Measurements from ENCODE around the gene FGG.

The FGG gene

DNA sequence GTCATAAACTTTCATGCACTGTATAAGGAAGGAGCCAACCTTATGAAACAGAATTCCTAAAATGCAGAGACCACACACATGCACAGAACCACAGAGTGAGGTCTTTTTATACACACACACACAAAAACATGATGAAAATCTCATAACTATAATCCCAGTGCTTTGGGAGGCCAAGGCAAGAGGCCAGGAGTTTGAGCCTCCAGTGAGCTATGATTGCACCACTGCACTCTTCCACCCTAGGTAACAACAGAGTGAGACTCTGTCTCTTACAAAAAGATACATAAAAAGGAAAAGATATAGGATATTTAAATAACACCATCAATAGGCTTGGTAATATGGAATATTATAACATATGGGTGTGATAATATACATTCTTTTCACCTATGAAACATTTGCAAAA, 32.5 kb downstream of the FGG start:
- Histone ChIP-seq H3K4me1 (ENCODE audit: insufficient read depth, low read length) (no peaks in the 10 kb centered on the region), H3K9me3 (ENCODE audit: insufficient read depth, low read depth, low read length) (no peaks in the 10 kb centered on the region), H3K4me3 (ENCODE audit: low read length) (no peak overlapping the region), H3K27me3 (ENCODE audit: insufficient read depth, low read length) (no peaks in the 10 kb centered on the region), H3K36me3 (ENCODE audit: insufficient read depth, low read depth, low read length) (no peaks in the 10 kb centered on the region), H3K9ac (ENCODE audit: low read depth, low read length) (no peak overlapping the region), H3K27ac (ENCODE audit: low read length) (no peak overlapping the region)

DNA sequence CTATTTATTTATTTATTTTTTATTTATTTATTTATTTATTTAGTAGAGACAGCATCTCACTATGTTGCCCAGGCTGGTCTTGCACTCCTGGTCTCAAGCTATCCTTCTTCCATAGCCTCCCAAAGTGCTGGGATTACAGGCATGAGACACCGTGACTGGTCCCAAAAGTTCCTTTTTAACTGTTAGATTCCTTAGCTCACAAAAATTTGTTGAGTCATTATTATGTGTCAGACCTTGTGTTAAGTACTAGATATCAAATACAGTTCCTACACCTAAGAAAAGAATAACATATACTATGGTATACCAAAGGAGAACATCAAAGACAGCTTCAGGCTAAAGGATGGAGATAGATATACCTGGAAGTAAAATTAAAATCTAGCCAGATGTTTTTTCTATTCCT, 33.5 kb downstream of the FGG start:
- no peak overlapping the region for H3K9ac ChIP-seq (ENCODE audit: low read depth, low read length)
- no peaks in the 10 kb centered on the region for H3K27me3 ChIP-seq (ENCODE audit: insufficient read depth, low read length)

DNA sequence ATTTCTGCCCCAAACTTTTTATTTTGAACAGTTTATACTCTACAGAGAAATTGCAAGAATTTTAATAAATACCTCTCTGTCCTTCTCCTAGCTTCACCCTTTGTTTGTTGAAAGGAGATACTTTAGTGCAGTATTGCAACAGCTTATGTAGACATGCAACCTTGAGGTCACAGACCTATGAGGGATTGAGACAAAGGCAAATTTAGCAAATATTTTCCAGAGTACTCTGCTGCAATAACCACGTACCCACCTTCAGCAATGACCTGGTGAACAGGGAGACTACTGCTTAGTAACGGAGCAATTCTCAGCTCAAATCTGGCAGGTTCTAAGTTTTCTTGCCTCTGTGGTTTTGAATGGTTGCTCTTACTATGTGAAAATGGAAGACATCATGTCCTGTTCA, 35.1 kb downstream of the FGG start:
- Histone ChIP-seq H3K27me3 (ENCODE audit: insufficient read depth, low read length) (no peaks in the 10 kb centered on the region), H3K4me3 (ENCODE audit: low read length) (no peak overlapping the region), H3K27ac (ENCODE audit: low read length) (no peak overlapping the region), H3K36me3 (ENCODE audit: insufficient read depth, low read depth, low read length) (no peaks in the 10 kb centered on the region), H3K4me1 (ENCODE audit: insufficient read depth, low read length) (no peaks in the 10 kb centered on the region), H3K9me3 (ENCODE audit: insufficient read depth, low read depth, low read length) (no peaks in the 10 kb centered on the region), H3K9ac (ENCODE audit: low read depth, low read length) (no peak overlapping the region)

More for the DNA sequence above, 33.5 kb downstream of the FGG start:
- Histone ChIP-seq H3K36me3 (ENCODE audit: insufficient read depth, low read depth, low read length) (no peaks in the 10 kb centered on the region), H3K4me1 (ENCODE audit: insufficient read depth, low read length) (no peaks in the 10 kb centered on the region), H3K4me3 (ENCODE audit: low read length) (no peak overlapping the region), H3K9me3 (ENCODE audit: insufficient read depth, low read depth, low read length) (no peaks in the 10 kb centered on the region), H3K27ac (ENCODE audit: low read length) (no peak overlapping the region)

DNA sequence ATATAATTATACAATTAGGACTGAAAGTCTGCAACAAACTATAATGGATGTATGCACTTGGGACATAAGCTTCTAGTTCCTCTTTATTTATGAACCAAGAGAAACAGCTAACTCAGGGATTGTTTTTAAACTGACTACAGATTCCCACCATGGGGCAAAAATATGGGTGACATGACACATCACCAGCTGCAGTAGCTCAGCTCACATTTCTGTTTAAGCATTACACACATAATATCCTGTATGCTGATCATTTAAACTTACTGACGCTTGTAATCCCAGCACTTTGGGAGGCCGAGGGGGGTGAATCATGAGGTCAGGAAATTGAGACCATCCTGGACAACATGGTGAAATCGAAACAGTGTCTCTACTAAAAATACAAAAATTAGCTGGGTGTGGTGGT, 38.1 kb downstream of the FGG start:
- no peaks in the 10 kb centered on the region for H3K36me3 ChIP-seq (ENCODE audit: insufficient read depth, low read depth, low read length)
- no peaks in the 10 kb centered on the region for H3K27me3 ChIP-seq (ENCODE audit: insufficient read depth, low read length)
- H3K4me3 ChIP-seq (ENCODE audit: low read length), result no peak overlapping the region
- no peaks in the 10 kb centered on the region for H3K4me1 ChIP-seq (ENCODE audit: insufficient read depth, low read length)
- H3K9me3 ChIP-seq (ENCODE audit: insufficient read depth, low read depth, low read length), result no peaks in the 10 kb centered on the region
- H3K9ac ChIP-seq (ENCODE audit: low read depth, low read length), result no peak overlapping the region
- no peak overlapping the region for H3K27ac ChIP-seq (ENCODE audit: low read length)

DNA sequence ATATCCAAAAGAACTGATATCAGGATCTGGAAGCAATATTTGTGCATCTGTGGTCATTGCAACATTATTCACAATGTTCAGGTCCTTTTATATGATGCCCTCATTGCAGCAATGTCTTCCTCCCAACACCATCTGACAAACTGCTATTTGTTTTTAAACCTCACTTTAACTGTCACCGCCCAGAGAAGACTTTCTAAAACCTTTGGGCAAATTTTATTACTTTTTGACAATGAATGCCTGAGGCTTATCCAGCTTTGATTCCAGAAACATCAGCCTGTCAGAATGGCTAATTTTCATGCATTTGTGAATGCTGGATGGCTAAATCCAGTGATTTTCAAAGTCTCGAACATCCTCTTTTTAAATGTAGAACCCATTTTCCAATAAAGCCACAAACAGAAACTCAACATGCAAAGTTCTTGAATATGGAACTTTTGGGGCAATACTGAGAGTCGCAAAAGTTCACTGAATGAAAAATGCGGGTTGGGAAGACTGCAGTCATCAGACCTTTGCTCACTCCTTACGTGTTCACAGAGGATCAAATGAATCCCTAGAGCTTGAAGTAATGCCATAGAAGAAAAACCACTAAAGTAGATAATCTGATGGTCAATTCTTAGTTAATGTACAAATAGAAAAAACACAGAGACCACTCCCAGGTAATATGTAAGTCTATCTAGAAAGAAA, 39.1 kb downstream of the FGG start:
- H3K27me3 ChIP-seq (ENCODE audit: insufficient read depth, low read length), result no peaks in the 10 kb centered on the region
- no peak overlapping the region for H3K9ac ChIP-seq (ENCODE audit: low read depth, low read length)
- no peak overlapping the region for H3K27ac ChIP-seq (ENCODE audit: low read length)
- no peaks in the 10 kb centered on the region for H3K9me3 ChIP-seq (ENCODE audit: insufficient read depth, low read depth, low read length)
- H3K4me1 ChIP-seq (ENCODE audit: insufficient read depth, low read length), result no peaks in the 10 kb centered on the region
- H3K36me3 ChIP-seq (ENCODE audit: insufficient read depth, low read depth, low read length), result no peaks in the 10 kb centered on the region
- no peak overlapping the region for H3K4me3 ChIP-seq (ENCODE audit: low read length)

DNA sequence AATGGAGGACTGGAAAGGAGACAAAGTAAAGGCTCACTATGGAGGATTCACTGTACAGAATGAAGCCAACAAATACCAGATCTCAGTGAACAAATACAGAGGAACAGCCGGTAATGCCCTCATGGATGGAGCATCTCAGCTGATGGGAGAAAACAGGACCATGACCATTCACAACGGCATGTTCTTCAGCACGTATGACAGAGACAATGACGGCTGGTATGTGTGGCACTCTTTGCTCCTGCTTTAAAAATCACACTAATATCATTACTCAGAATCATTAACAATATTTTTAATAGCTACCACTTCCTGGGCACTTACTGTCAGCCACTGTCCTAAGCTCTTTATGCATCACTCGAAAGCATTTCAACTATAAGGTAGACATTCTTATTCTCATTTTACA, 42.9 kb downstream of the FGG start:
- H3K4me1 ChIP-seq (ENCODE audit: insufficient read depth, low read length), result no peaks in the 10 kb centered on the region
- H3K36me3 ChIP-seq (ENCODE audit: insufficient read depth, low read depth, low read length), result no peaks in the 10 kb centered on the region
- H3K9ac ChIP-seq (ENCODE audit: low read depth, low read length), result no peak overlapping the region
- no peak overlapping the region for H3K27ac ChIP-seq (ENCODE audit: low read length)
- H3K27me3 ChIP-seq (ENCODE audit: insufficient read depth, low read length), result no peaks in the 10 kb centered on the region
- H3K4me3 ChIP-seq (ENCODE audit: low read length), result no peak overlapping the region
- H3K9me3 ChIP-seq (ENCODE audit: insufficient read depth, low read depth, low read length), result no peaks in the 10 kb centered on the region

DNA sequence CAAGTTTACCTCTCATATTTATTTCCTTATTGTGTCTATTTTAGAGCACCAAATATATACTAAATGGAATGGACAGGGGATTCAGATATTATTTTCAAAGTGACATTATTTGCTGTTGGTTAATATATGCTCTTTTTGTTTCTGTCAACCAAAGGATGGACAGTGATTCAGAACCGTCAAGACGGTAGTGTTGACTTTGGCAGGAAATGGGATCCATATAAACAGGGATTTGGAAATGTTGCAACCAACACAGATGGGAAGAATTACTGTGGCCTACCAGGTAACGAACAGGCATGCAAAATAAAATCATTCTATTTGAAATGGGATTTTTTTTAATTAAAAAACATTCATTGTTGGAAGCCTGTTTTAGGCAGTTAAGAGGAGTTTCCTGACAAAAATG, 43.4 kb downstream of the FGG start:
- H3K4me1 ChIP-seq (ENCODE audit: insufficient read depth, low read length), result no peaks in the 10 kb centered on the region
- no peak overlapping the region for H3K27ac ChIP-seq (ENCODE audit: low read length)
- H3K36me3 ChIP-seq (ENCODE audit: insufficient read depth, low read depth, low read length), result no peaks in the 10 kb centered on the region
- no peaks in the 10 kb centered on the region for H3K9me3 ChIP-seq (ENCODE audit: insufficient read depth, low read depth, low read length)
- no peaks in the 10 kb centered on the region for H3K27me3 ChIP-seq (ENCODE audit: insufficient read depth, low read length)
- no peak overlapping the region for H3K4me3 ChIP-seq (ENCODE audit: low read length)
- H3K9ac ChIP-seq (ENCODE audit: low read depth, low read length), result no peak overlapping the region

DNA sequence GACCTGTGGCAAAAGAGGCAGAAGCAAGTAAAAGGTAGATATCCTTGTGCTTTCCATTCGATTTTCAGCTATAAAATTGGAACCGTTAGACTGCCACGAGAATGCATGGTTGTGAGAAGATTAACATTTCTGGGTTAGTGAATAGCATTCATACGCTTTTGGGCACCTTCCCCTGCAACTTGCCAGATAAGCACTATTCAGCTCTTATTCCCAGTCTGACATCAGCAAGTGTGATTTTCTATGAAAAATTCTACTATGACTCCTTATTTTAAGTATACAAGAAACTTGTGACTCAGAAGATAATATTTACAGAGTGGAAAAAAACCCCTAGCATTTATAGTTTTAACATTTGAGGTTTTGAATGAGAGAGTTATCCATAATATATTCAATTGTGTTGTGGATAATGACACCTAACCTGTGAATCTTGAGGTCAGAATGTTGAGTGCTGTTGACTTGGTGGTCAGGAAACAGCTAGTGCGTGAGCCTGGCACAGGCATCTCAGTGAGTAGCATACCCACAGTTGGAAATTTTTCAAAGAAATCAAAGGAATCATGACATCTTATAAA, 45.7 kb downstream of the FGG start:
- Histone ChIP-seq H3K4me1 (ENCODE audit: insufficient read depth, low read length) (no peaks in the 10 kb centered on the region), H3K36me3 (ENCODE audit: insufficient read depth, low read depth, low read length) (no peaks in the 10 kb centered on the region), H3K9me3 (ENCODE audit: insufficient read depth, low read depth, low read length) (no peaks in the 10 kb centered on the region), H3K9ac (ENCODE audit: low read depth, low read length) (no peak overlapping the region), H3K27ac (ENCODE audit: low read length) (no peak overlapping the region), H3K4me3 (ENCODE audit: low read length) (no peak overlapping the region), H3K27me3 (ENCODE audit: insufficient read depth, low read length) (no peaks in the 10 kb centered on the region)

DNA sequence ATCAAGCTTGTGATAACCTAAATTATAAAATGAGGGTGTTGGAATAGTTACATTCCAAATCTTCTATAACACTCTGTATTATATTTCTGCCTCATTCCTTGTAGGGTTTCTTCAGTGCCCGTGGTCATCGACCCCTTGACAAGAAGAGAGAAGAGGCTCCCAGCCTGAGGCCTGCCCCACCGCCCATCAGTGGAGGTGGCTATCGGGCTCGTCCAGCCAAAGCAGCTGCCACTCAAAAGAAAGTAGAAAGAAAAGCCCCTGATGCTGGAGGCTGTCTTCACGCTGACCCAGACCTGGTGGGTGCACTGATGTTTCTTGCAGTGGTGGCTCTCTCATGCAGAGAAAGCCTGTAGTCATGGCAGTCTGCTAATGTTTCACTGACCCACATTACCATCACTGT, 46.8 kb downstream of the FGG start:
- no peak overlapping the region for H3K27ac ChIP-seq (ENCODE audit: low read length)
- H3K27me3 ChIP-seq (ENCODE audit: insufficient read depth, low read length), result no peaks in the 10 kb centered on the region
- H3K4me1 ChIP-seq (ENCODE audit: insufficient read depth, low read length), result no peaks in the 10 kb centered on the region
- H3K9ac ChIP-seq (ENCODE audit: low read depth, low read length), result no peak overlapping the region
- H3K4me3 ChIP-seq (ENCODE audit: low read length), result no peak overlapping the region
- no peaks in the 10 kb centered on the region for H3K9me3 ChIP-seq (ENCODE audit: insufficient read depth, low read depth, low read length)
- H3K36me3 ChIP-seq (ENCODE audit: insufficient read depth, low read depth, low read length), result no peaks in the 10 kb centered on the region

DNA sequence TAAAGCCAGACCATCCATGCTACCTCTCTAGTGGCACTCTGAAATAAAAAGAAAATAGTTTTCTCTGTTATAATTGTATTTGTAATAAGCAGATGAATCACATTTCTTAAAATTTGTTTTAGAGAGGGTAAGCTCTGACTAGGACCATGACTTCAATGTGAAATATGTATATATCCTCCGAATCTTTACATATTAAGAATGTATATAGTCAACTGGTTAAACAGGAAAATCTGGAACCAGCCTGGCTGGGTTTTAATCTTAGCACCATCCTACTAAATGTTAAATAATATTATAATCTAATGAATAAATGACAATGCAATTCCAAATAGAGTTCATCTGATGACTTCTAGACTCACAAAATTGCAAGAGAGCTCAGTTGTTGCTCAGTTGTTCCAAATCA, 48.1 kb downstream of the FGG start:
- Histone ChIP-seq H3K36me3 (ENCODE audit: insufficient read depth, low read depth, low read length) (no peaks in the 10 kb centered on the region), H3K9me3 (ENCODE audit: insufficient read depth, low read depth, low read length) (no peaks in the 10 kb centered on the region), H3K4me3 (ENCODE audit: low read length) (no peak overlapping the region), H3K27ac (ENCODE audit: low read length) (no peak overlapping the region), H3K9ac (ENCODE audit: low read depth, low read length) (no peak overlapping the region), H3K4me1 (ENCODE audit: insufficient read depth, low read length) (no peaks in the 10 kb centered on the region), H3K27me3 (ENCODE audit: insufficient read depth, low read length) (no peaks in the 10 kb centered on the region)

DNA sequence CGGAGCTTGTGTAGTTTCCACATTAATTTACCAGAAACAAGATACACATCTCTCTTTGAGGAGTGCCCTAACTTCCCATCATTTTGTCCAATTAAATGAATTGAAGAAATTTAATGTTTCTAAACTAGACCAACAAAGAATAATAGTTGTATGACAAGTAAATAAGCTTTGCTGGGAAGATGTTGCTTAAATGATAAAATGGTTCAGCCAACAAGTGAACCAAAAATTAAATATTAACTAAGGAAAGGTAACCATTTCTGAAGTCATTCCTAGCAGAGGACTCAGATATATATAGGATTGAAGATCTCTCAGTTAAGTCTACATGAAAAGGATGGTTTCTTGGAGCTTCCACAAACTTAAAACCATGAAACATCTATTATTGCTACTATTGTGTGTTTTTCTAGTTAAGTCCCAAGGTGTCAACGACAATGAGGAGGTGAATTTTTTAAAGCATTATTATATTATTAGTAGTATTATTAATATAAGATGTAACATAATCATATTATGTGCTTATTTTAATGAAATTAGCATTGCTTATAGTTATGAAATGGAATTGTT, 49.7 kb downstream of the FGG start, which contains the start of gene FGB:
Gene FGB, plus strand, starts transcription at position 315 of the 558 bp plus-strand sequence. Its CDS starts 8 bp downstream, at position 323.
- no peaks in the 10 kb centered on the region for H3K36me3 ChIP-seq (ENCODE audit: insufficient read depth, low read depth, low read length)
- no peak within 1 kb of the TSS for H3K27ac ChIP-seq (ENCODE audit: low read length)
- no peaks in the 10 kb centered on the region for H3K27me3 ChIP-seq (ENCODE audit: insufficient read depth, low read length)
- H3K9ac ChIP-seq (ENCODE audit: low read depth, low read length), result no peak within 1 kb of the TSS
- no peak within 1 kb of the TSS for H3K4me3 ChIP-seq (ENCODE audit: low read length)
- no peaks in the 10 kb centered on the region for H3K4me1 ChIP-seq (ENCODE audit: insufficient read depth, low read length)
- no peaks in the 10 kb centered on the region for H3K9me3 ChIP-seq (ENCODE audit: insufficient read depth, low read depth, low read length)

DNA sequence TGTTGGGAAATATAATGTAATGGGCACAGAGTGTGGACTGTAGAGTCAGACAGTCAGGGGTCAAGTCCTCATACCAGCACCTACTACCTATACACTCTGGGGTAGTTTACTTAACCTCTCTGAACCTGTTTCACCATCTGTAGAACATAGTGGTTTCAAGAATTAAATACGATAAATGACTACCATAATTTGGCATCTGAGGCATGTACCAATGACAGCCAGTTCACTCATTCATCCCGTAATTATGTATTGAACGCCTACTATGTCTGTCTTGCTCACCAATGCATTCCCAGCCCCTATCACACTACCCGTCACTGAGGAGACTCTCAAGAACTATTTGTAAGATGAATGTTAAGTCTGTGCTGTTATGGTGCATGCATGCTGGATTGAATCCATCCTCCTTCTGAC, 51.6 kb downstream of the FGG start:
- no peak overlapping the region for H3K27ac ChIP-seq (ENCODE audit: low read length)
- H3K9ac ChIP-seq (ENCODE audit: low read depth, low read length), result no peak overlapping the region
- no peaks in the 10 kb centered on the region for H3K9me3 ChIP-seq (ENCODE audit: insufficient read depth, low read depth, low read length)
- no peaks in the 10 kb centered on the region for H3K4me1 ChIP-seq (ENCODE audit: insufficient read depth, low read length)
- no peaks in the 10 kb centered on the region for H3K27me3 ChIP-seq (ENCODE audit: insufficient read depth, low read length)
- no peaks in the 10 kb centered on the region for H3K36me3 ChIP-seq (ENCODE audit: insufficient read depth, low read depth, low read length)
- no peak overlapping the region for H3K4me3 ChIP-seq (ENCODE audit: low read length)

Measured in iPS-20b (cell line).